HepG2 (cell line): ENCODE results near the gene SF3A2. TPM values are rescaled to one million over a fixed set of nuclear protein-coding genes. Genes with fewer than 3 reads are reported as not detected.

Experiments used
- ATAC-seq: fragments of 200-7000 bp; cut with Tn5 transposase; 3 replicates; pipeline ENCODE4 v1.9.1; 2020; ENCODE audit warnings: mild to moderate bottlenecking, moderate library complexity
- BruUV-seq: library from RNA; stranded (reverse); fragments of 400-500 nt; replicated peaks from 2 replicates; lab custom pipeline; 2021; lab: Mats Ljungman, UMichigan
- CTCF ChIA-PET: fragments of 300-600 bp; formaldehyde crosslinking; extraction: SDS; loops from one replicate; lab custom pipeline; 2021; ENCODE audit warnings: low total read pairs, inconsistent platforms, low intra/inter-chr PET ratio; lab: Yijun Ruan, JAX
- POLR2A ChIA-PET: fragments of 350-600 bp; sonication (Branson Sonifier 250); formaldehyde crosslinking; loops from one replicate; lab custom pipeline; 2020; ENCODE audit warnings: antibody characterized with exemption, inconsistent platforms; lab: Yijun Ruan, JAX
- DNase-seq: peaks from one replicate; pipeline ENCODE4 v3.0.0-alpha.2; 2015; ENCODE audit warnings: low spot score
- FAIRE-seq: peaks from 3 replicates; lab custom pipeline; 2011; peaks lifted over from hg19 to GRCh38; lab: Jason Lieb, UNC
- H2AFZ ChIP-seq: one replicate; pipeline ENCODE4 v1.6.1; 2011; ENCODE audit warnings: low read length, inconsistent platforms
- H3K27ac ChIP-seq: fragments of 300-600 bp; 3 replicates; pipeline ENCODE4 v1.8.0; 2011; ENCODE audit warnings: mixed run types, mild to moderate bottlenecking, mixed read lengths, low read length, inconsistent platforms; ENCODE audit not compliant: insufficient read depth; ENCODE audit errors: extremely low read length
- H3K27me3 ChIP-seq, 2 experiments: fragments of 200-600 bp in 1 of 2; 2 replicates in 1 of 2; 3 replicates in 1 of 2; pipeline versions ENCODE4 v1.6.0 to v1.8.0; 2011; ENCODE audit warnings: low read length in 2 of 2, mild to moderate bottlenecking in 2 of 2, moderate library complexity in 2 of 2, inconsistent platforms in 1 of 2; ENCODE audit not compliant: insufficient read depth in 2 of 2, control insufficient read depth in 1 of 2
- H3K36me3 ChIP-seq, 2 experiments: fragments of 200-600 bp in 1 of 2; replicated peaks in 1 of 2; 2 replicates in 1 of 2; 3 replicates in 1 of 2; pipeline versions ENCODE4 v1.5.1 to v1.8.0; 2011; ENCODE audit warnings: low read length in 2 of 2, inconsistent platforms in 1 of 2; ENCODE audit not compliant: insufficient read depth in 2 of 2, control insufficient read depth in 1 of 2
- H3K4me1 ChIP-seq: 2 replicates; pipeline ENCODE4 v1.5.1; 2012; ENCODE audit warnings: low read length, inconsistent platforms; ENCODE audit not compliant: insufficient read depth
- H3K4me2 ChIP-seq: 2 replicates; pipeline ENCODE4 v1.6.0; 2011; ENCODE audit warnings: low read depth, low read length, inconsistent platforms
- H3K4me3 ChIP-seq, 3 experiments: fragments of 200-600 bp in 1 of 3; sonication (generic), shearing (Covaris generic) in 1 of 3; replicated peaks in 1 of 3; 2 replicates each; pipeline ENCODE4 v1.5.1; 2011 to 2016; ENCODE audit warnings: low read length in 3 of 3, inconsistent platforms in 2 of 3, low read depth in 2 of 3, mild to moderate bottlenecking in 2 of 3, control low read depth in 1 of 3, mixed read lengths in 1 of 3; ENCODE audit not compliant: insufficient read depth in 1 of 3
- H3K79me2 ChIP-seq: one replicate; pipeline ENCODE4 v1.6.1; 2011; ENCODE audit warnings: low read length, inconsistent platforms; ENCODE audit not compliant: insufficient read depth
- H3K9ac ChIP-seq: 2 replicates; pipeline ENCODE4 v1.6.0; 2011; ENCODE audit warnings: mild to moderate bottlenecking, low read depth, low read length, inconsistent platforms; ENCODE audit not compliant: insufficient read depth
- H3K9me3 ChIP-seq: 2 replicates; pipeline ENCODE4 v1.5.1; 2012; ENCODE audit warnings: mild to moderate bottlenecking, low read length
- H4K20me1 ChIP-seq: 2 replicates; pipeline ENCODE4 v1.6.0; 2011; ENCODE audit warnings: inconsistent platforms, mild to moderate bottlenecking, low read length, moderate library complexity; ENCODE audit not compliant: insufficient read depth
- AHDC1 ChIP-seq: sonication (generic); formaldehyde crosslinking; IDR thresholded peaks from 2 replicates; pipeline ENCODE4 v1.5.1; 2020; ENCODE audit warnings: mild to moderate bottlenecking, missing genetic modification reagents, borderline replicate concordance
- GMEB2 ChIP-seq: IDR thresholded peaks from 2 replicates; pipeline ENCODE4 v1.6.1; 2016; ENCODE audit warnings: missing biosample characterization, missing genetic modification reagents, low read depth
- GPBP1L1 ChIP-seq: sonication (generic); formaldehyde crosslinking; IDR thresholded peaks from 2 replicates; pipeline ENCODE4 v1.5.0; 2020; ENCODE audit warnings: mild to moderate bottlenecking, missing genetic modification reagents
- HIC2 ChIP-seq: sonication (generic); formaldehyde crosslinking; IDR thresholded peaks from 2 replicates; pipeline ENCODE4 v1.9.0; 2022; ENCODE audit warnings: low read depth, missing genetic modification reagents
- NFE2L1 ChIP-seq: sonication (generic); formaldehyde crosslinking; IDR thresholded peaks from 2 replicates; pipeline ENCODE4 v1.4.0; 2020; ENCODE audit warnings: missing genetic modification reagents, mild to moderate bottlenecking, borderline replicate concordance
- POLR2AphosphoS2 ChIP-seq: IDR thresholded peaks from 2 replicates; pipeline ENCODE4 v1.6.1; 2011; ENCODE audit warnings: low read depth, low read length, improper control_type of control experiment
- SRSF1 ChIP-seq: fragments of 200-400 bp; formaldehyde crosslinking; optimal IDR thresholded peaks from 2 replicates; pipeline ENCODE3; 2017; ENCODE audit warnings: mild to moderate bottlenecking, low read depth, low read length, moderate library complexity
- ZNF235 ChIP-seq: sonication (generic); formaldehyde crosslinking; IDR thresholded peaks from 2 replicates; pipeline ENCODE4 v1.8.1; 2023; ENCODE audit warnings: mild to moderate bottlenecking, missing genetic modification reagents, borderline replicate concordance
- ZNF577 ChIP-seq: sonication (generic); formaldehyde crosslinking; IDR thresholded peaks from 2 replicates; pipeline ENCODE4 v1.4.0; 2020; ENCODE audit warnings: mild to moderate bottlenecking, low read depth, missing genetic modification reagents, borderline replicate concordance
- ZNF709 ChIP-seq: sonication (generic); formaldehyde crosslinking; IDR thresholded peaks from 2 replicates; pipeline ENCODE4 v1.5.0; 2020; ENCODE audit warnings: mild to moderate bottlenecking, missing genetic modification reagents
- ZSCAN20 ChIP-seq: sonication (generic); formaldehyde crosslinking; IDR thresholded peaks from 2 replicates; pipeline ENCODE4 v1.4.0; 2020; ENCODE audit warnings: missing genetic modification reagents, mild to moderate bottlenecking, borderline replicate concordance
- WGBS: methylation state at CpG from one replicate; pipeline ENCODE4 v1.1.6; 2017; ENCODE audit warnings: low lambda C conversion rate; 5-methylcytosine and 5-hydroxymethylcytosine counted together
- in situ Hi-C: cut with HindIII; loops from 2 replicates; pipeline ENCODE4 v1.10.0; 2017; ENCODE audit warnings: low pct_unique_long_range_greater_than_20kb; ENCODE audit not compliant: extremely low pct_ligation_motif_present
- intact Hi-C: fragments of 100-400 bp; cut with micrococcal nuclease; formaldehyde crosslinking; loops from one replicate; pipeline ENCODE4 v1.10.0; 2022; ENCODE audit not compliant: unreplicated experiment
- polyA plus RNA-seq, 8 experiments: library from polyadenylated mRNA; depleted of rRNA in 3 of 8; stranded (reverse) in 7 of 8; unstranded in 1 of 8; fragments of >200 nt; fragmentation: Illumina TruSeq in 4 of 8; extraction: Trizol in 4 of 8; gene quantifications; 2 replicates each; pipeline versions ENCODE4 v1.2.1 to v1.2.3, GENCODE V29; 2011 to 2016; ENCODE audit warnings: low read depth in 4 of 8, missing spikeins in 1 of 8, mixed read lengths in 1 of 8; ENCODE audit not compliant: insufficient read depth in 1 of 8
- total RNA-seq, 5 experiments: library from RNA; depleted of rRNA; stranded (reverse); fragments of >200 nt; fragmentation: Illumina TruSeq; extraction: Trizol; gene quantifications; 2 replicates each; pipeline ENCODE4 v1.2.3, GENCODE V29; 2016; ENCODE audit warnings: low read depth in 1 of 5

SF3A2 gene
- total and polyA plus RNA-seq, 2 of the 13 experiments (the other 11 are each of a cell fraction or from before 2014, with no cell fraction given): 8.6 to 8.8 TPM

GRCh38 chr19:2254064-2254872 is 17.6 kb downstream of the SF3A2 start:
- in situ Hi-C loops: no loop called here
- no peak overlapping the region for H3K27ac ChIP-seq
- FAIRE-seq (peak; percentile 51), ATAC-seq (peak; percentile 49), DNase-seq (peak; percentile 64)
- H2AFZ ChIP-seq: no peak overlapping the region
- no peaks in the 10 kb centered on the region for H4K20me1 ChIP-seq
- H3K79me2 ChIP-seq: no peaks in the 10 kb centered on the region
- peak overlapping the region; percentile 85 for H3K4me2 ChIP-seq
- ChIA-PET CTCF (interaction anchor here (0.6 to 1.9 kb wide), 6 partner anchors 9 to 98 kb away, joined by 3 to 12 read pairs (median 5); partner anchors contain the start of genes PLEKHJ1 and SF3A2), POLR2A (interaction anchor here (1.0 to 2.3 kb wide), 5 partner anchors 9 to 19 kb away, joined by 3 to 9 read pairs (median 5); no protein-coding TSS in a partner anchor)
- no peak overlapping the region; the same call in 1 of the 2 replicates for H3K9ac ChIP-seq
- peak overlapping the region in 2 of 3 experiments; percentile 22 to 67; a peak in 2 of 6 replicates for H3K4me3 ChIP-seq
- H3K36me3 ChIP-seq: no peaks in the 10 kb centered on the region
- H3K4me1 ChIP-seq: peaks cover 40% of the 10 kb centered on the region
- intact Hi-C loops: no loop called here
- WGBS: 44% methylated on average over 15 of the region's 20 CpGs
- H3K27me3 ChIP-seq: peaks cover 3 to 5% of the 10 kb centered on the region in 2 experiments; a peak in 3 of 5 replicates
- no peaks in the 10 kb centered on the region for H3K9me3 ChIP-seq
- no TSS peak for BruUV-seq
- TF ChIP-seq HIC2 (CRISPR knock-in tag) (no peak), NFE2L1 (no peak), ZNF577 (CRISPR knock-in tag) (no peak), ZNF709 (CRISPR knock-in tag) (0 out of 2 replicates have a peak, but pooled peaks have one; percentile 36), SRSF1 (no peak), POLR2AphosphoS2 (no peak), ZSCAN20 (CRISPR knock-in tag) (no peak), ZNF235 (CRISPR knock-in tag) (no peak), AHDC1 (CRISPR knock-in tag) (no peak), GPBP1L1 (CRISPR knock-in tag) (no peak), GMEB2 (CRISPR knock-in tag) (no peak)
